HG03469 (cell line): ENCODE data around the gene PLAC1.

Experiments used
- ATAC-seq: cut with Tn5 transposase; IDR thresholded peaks from one replicate; pipeline ENCODE4 v1.9.1; 2021; ENCODE audit warnings: mild to moderate bottlenecking, moderate library complexity, moderate number of reproducible peaks; ENCODE audit not compliant: unreplicated experiment

PLAC1 gene, protein sequence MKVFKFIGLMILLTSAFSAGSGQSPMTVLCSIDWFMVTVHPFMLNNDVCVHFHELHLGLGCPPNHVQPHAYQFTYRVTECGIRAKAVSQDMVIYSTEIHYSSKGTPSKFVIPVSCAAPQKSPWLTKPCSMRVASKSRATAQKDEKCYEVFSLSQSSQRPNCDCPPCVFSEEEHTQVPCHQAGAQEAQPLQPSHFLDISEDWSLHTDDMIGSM

DNA sequence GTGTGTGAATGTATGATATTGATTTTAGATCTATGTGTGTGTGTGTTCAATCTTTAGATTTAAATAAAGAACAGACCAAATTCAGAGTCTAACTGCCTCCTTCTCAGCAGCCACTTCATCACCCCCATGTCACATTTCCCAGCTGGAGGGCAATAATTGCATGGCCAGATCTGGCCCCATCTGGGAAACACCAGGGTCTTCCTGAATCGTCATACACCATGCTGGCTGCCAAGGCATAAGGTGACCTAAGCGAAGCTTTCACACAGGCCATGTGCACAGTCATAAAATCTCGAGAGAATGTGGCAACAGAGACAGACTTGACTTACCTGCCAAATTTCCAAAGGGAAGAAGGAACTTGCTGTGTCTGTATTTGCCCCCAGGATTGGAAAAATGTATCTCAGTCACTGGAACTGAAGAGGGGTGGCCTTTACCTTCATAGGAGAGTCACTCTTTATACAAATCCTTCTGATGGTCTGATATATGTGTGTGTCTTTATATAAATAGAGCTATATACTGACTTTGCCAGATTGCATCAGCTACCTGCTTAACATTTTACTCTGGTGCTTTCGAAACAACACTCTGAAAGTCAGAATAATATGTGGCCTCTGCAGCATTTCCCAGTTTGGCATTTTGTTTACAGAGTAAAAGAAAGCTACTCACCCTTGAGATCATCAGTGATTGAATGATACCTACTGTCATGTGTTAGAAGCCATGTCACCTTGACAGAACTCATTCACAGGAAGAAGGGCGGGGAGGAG, at the start of gene PLAC1:
PLAC1 (minus strand) TSS at position 470 of the 758 bp plus-strand sequence. CDS start 91,789 bp downstream, outside the sequence.
- ATAC-seq = no peak

GRCh38 chrX:134706138-134706537, 47.9 kb upstream of the PLAC1 start:
- ATAC-seq = no peak

DNA sequence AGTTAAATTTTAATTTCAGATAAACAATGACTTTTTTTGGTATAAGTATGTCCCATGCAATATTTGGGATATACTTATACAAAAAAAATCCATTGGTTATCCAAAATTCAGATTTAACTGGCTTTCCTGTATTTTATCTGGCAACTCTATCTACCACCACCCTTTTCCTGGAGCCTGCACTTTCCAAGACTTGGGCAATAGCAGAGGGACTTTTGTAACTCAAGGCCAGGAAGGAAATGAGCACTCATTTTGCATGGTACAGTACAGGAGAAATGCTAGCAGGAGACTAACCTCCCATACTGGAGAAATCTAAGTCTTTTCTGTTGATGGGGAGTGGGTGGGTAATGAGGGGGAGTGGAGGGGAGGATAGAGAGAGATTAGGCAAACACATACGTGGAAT, 37.7 kb upstream of the PLAC1 start:
- ATAC-seq = no peak

DNA sequence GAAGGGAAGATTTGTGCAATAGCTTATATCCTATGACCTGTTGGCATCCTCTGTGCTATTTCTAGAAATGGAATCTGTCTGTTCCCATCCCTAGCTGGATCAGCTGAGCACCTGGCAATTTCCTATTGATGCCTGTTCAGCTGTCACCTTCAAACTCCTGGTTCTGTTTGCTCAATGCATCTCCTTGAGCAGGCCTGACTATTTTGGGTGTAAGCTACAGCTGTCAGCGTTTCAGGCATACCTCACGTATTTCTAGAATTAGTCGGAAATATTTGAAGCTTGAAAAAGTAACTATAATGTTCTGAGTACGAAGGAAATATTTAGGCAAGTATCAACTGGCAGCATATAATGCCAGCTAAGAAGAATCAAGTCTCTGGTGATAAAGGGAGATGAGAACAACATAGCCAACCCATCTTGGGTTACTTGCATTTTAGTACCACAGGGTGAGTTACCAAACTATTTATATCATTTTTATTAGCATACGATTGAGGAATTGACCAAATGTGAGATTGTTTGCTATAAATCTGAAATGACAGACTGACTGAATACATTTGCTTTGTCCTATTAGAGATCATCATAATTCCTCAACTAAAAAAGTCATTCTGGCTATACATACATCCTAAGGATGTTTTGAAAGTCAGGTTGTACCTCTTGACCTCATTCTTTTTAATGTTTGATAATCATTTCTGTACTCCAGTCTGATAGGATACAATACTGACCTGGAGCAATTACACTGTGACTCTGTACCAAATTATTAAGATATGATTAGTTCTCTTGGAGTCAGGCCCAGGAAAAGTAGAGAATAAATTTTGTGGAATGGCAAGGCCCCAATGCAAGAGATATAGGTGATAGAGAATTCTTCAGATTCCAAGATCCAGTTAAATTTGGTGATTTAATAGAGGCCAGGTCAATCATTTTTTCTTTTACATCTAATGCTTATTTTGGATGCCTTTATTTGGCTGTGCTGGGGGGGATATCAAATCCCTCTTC, 36.4 kb upstream of the PLAC1 start:
- no peak for ATAC-seq

DNA sequence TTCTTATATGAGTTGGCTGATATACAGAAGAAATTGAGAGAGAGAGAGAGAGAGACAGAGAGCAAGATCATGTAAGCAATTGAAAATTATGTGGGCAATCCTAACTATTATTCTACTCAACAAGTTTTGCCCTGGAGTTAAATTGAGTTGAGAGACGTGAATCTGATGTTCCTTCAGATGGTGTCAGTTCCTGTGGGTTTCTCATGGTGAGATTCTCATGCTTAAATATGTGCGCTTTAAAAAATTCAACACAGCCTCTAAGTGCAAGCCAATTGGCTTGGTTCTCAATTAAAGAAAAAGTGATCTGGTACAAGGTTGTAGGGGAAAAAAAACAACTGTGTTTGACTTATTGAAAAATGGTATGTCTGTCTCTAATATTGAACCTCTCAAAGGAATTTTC, 35.4 kb upstream of the PLAC1 start:
- ATAC-seq = no peak

DNA sequence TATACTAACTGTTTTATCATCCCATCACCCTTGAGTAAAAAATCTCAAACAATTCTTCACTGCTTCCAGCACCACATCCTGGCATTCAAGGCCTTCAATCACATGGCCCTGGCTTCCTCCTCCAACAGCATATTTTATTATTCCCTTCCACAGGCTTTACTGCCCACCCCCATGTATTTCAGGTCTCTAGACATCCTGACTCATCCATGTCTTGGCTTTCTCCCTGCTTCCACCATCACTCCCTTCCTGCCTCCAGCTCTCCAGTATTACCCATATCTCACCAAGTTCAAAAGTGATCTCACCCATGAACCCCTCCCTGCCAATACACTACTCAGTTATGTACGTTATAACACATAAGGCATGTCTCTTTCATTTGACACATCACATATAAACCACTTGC, 34.7 kb upstream of the PLAC1 start:
- no peak for ATAC-seq

DNA sequence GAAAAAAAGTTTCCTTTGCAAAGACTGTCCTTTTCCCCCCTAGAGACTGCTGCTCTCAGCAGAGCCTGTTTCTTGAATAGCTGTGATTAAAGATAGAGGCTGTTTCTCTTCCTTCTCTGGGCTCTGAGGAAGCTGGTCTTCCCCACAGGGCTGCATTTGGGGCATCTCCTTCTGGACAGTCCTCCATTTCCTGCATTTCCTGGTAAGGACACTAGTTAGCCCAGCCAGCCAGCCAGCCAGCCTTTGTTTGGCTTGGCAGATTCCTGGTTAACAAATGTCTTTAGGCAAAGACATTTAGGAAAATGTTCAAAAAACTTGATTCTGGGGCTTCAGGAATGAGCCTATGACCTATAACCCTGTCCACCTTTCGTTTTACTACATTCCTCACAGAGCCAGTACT, 34.0 kb upstream of the PLAC1 start:
- ATAC-seq = no peak

DNA sequence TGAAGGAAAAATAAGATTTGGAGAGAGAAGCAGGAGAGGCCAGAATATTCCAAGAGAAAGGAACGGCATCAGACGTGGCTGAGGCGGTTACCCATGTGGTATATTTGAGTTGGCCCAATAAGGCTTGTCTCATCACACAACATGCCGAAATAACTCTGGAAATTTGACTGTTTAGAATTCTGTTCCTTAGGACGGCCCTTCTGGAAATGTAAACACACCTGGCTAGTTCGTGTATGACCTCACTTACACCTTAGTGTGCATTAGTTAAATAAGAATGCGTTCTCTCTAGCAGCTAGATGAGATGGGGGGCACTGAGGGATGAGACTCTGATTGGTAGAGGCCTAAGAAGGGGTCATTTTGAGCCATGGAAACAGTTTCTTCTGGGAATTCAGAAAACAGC, 33.2 kb upstream of the PLAC1 start:
- no peak for ATAC-seq

GRCh38 chrX:134688839-134689238, 30.6 kb upstream of the PLAC1 start:
- ATAC-seq = no peak

GRCh38 chrX:134688031-134688823, 30.0 kb upstream of the PLAC1 start:
- ATAC-seq = no peak

GRCh38 chrX:134685668-134686067, 27.4 kb upstream of the PLAC1 start:
- ATAC-seq = no peak

DNA sequence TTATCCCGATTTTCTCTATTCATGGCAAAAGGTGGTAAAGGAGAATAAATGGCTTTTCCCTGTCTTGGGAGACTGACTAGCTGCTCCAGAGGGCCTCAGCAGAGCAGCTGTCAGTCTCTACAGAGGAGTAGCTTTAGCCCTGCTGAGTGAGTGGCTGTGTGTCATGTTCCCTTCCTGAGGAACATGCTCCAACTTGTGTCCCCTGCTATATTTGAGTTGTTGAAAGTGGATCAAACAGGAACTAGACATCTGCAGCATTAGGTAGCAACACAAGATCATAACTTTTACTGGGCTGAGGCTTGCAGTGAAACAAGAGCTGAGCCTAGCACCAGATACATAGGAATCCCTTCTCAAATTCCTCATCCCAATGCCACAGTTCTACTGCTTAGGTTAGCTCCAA, 26.7 kb upstream of the PLAC1 start:
- no peak for ATAC-seq

DNA sequence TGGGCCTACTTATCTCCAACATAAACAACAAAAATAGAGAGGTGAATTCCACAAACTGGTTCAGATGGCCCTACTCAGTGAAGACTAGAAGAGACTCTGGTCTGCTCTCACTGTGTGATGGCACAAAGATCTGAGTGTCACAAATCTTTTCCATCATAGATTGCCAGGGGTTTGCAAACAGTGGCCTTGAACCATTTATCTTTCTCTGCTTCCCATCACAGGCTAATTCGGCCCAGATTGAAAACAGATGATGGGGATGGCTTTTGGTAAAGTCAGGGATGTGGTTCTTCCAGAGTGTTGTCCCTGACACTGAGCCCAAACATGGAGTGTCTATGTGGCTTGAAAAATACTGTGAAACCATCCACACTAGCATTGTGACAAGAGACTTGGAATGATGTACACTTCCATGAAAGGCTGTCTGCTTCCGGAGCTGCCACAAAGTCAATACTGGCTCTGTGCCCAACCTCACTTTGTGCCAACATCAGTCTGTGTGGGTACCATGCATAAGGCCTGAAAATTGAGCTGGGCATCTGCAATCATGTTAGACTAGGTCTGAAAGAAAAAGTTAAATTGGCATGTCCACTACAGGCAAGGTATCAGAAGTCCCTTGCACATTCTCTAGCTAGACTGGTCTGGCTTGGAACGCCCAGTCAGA, 25.2 kb upstream of the PLAC1 start:
- no peak for ATAC-seq

- no peak for ATAC-seq
These were observed 23.8 kb upstream of the PLAC1 start for GRCh38 chrX:134682081-134682480.

- no peak for ATAC-seq
These were observed 21.4 kb upstream of the PLAC1 start for GRCh38 chrX:134679644-134680043.

GRCh38 chrX:134679221-134679620, 20.9 kb upstream of the PLAC1 start:
- no peak for ATAC-seq

GRCh38 chrX:134677332-134677731, 19.1 kb upstream of the PLAC1 start:
- no peak for ATAC-seq

DNA sequence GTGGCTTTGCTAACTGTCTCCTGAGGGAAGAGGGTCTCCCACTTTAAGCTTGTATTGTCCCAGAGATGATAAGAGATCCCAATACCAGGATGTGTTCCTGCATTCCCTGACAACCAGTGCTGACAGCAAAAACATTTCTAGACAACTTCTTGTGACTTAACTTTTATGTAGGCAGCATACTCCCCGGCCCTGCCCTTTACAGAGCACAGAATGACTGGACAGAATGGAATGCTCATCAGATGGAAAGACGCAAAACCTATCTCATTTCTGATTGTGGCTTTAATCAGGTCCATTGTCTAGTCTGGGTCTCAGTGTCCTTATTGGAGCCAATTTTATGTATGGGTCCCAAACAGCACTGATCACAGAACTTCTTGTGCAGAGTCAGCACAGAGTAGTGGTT, 18.2 kb upstream of the PLAC1 start:
- no peak for ATAC-seq

DNA sequence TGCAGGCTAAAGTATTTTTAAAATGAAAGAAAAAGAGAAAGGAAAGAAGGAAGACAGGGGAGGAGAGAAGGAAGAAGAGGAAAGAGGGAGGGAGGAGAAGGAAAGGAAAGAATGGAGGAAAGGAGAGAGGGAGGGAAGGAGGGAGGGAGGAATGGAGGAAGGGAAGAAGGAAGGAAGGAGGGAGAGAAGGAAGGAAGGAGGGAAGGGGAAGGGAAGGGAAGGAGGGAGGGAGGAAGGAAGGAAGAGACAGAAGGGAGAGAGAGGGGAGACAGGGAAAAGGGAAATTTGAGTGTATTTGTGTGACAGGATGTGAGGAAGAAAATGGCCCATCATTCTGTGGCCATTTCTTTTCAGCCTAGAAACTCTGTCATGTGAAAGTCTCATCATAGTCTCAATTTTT, 14.9 kb upstream of the PLAC1 start:
- no peak for ATAC-seq

- ATAC-seq = no peak
These were observed 13.8 kb upstream of the PLAC1 start for GRCh38 chrX:134672101-134672500.
